NOMO-1 treated with DMSO at 0.1 percent for 48 hours (cell line): ENCODE measurements around the gene ACOT7.
"Not testable (repeated sequence)": the region's sequence is repeated elsewhere in the genome, so short reads cannot be mapped to it uniquely, and the experiment has no call there.

ENCODE experiments used
- DNase-seq: peaks from one replicate; lab custom pipeline; 2025; ENCODE audit not compliant: unreplicated experiment; lab: John Stamatoyannopoulos, UW

Gene ACOT7

DNA sequence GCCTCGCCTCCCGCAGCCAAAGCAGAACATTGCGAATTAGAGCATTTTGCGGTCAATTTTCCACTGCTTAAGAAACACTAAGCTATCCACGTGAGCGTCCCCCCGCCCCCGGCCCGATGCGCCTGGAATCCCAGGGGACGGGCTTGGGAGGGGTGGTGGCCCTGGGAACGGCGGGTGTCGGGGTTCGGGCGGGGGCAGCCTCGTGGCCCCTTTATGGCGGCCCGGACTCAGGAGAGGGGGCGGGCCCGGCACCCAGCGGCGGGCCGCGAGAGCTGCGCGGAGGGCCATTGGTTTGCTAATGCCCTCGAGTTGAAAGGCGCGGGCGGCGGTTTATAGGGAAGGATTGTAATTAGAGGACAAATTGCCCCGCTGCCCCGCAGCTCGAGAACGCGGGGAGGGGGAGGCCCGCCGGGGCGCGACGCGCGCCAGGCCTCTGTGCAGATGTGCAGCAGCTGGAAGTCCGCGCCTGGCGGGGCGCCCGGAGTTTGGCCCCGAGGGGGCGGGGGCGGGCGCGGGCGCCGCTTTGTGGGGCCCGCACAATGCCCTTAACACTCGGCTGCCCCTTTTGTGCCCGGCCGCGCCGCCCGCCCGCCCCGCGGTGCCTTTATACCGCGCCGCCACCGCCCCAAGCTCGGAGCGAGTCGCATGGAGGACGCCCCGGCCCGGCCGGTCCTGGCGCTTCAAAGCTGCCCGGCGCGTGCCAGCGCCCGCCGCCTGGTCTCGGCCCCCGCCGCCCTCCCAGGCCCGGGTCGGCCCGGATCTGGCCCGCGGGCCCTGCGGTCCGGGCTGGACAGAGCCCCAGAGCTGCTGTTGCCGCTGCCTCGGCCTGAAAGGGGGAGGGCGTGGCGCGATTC lies 151.5 kb downstream of the ACOT7 start:
- DNase-seq = no peak

DNA sequence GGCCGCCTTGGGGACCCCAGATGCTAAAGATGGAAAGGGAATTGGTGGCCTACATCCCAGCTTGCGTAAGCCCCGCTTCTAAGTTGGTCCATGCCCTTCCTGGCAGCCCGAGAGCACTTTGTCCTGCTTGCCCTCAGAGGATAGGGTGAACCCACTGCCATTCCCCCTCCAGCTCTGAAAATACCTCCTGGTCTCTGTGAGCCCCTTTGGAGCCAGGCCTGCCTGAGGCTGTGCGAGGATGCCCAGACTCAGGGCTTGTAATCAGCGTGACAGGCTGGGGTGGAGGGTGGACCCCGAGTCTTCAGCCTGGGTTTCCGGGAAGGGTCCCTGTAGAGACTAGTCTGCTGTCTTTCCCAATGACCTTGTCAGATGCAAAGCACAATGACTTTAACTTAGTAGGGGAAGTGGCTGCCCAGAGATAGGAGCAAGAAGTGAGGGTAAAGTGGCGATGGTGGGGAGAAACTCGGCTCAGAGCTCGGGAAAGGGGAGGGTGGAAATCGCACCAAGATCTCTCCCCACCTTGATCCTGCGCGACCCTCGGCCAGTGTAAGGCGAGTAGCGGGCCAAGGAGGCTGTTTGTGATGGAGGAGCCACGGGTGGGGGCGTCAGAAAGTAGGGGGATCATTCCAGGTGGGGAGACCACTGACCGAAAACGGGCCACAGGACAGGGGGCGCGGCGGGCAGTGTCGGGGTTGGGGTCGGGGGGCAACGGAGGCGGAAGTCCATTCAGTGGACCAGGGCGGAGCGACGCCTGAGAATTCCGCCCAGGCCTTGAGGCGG lies 152.3 kb downstream of the ACOT7 start:
- no peak for DNase-seq

DNA sequence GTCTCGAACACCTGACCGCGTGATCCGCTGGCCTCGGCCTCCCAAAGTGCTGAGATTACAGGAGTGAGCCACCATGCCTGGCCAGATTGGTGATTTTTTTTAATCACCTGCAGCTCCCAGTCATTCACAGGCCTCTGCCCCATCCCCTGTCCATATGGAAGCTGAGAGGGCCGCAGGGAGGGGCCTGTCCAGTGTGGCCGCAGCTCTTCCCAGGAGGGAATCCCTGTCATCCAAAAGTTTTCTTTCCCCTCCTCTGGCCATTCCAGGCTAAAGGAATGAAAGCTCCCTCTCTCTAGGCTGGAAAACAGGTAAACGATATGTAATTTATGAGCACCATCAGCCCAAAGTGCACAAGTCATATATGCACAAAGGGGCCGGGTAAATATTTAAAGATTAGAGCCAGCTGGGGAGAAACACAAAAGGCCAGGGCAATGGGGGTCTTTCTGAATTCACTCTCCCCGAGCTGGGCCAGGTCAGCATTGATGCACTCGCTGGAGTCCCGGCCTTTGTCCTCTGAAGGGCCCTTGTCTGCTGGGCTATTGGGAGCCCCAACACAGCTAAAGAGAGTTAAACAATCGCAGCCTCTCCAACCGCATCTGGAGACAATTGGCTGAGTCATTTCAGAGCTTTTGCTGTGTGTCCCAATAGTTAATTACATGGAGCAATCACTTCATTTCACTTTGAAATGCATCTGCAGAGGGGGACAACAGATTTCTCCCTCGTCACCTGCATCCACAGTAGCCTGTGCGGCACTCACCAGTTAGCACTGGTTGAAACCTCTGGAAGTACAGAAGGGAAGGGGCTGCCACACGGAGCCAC lies 153.4 kb downstream of the ACOT7 start:
- peak; percentile 74 for DNase-seq

DNA sequence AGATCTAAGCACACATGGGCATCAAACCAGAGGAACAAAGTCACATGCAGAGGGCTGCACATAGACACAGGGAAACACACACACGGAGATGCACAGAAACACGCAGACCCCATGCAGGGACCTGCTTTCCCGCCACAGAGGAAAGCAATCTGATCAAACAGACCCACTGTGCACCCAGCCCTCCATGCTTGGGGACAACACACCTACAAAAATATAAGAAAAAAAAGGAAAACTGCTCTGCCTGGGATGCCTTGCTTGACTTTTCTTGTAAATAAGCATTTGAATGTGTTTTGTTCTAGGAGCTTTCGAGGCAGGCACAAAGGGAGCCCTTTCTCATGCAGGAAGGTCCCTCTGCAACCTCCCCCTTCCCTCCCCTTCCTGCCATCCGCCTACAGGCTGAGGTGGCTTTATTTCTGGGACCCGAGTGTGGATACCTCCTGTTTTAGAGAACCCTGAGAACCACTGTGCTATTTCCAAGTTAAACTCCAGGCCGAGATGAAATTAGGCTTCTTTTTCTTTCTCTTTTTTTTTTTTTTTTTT lies 154.3 kb downstream of the ACOT7 start:
- no peak for DNase-seq

DNA sequence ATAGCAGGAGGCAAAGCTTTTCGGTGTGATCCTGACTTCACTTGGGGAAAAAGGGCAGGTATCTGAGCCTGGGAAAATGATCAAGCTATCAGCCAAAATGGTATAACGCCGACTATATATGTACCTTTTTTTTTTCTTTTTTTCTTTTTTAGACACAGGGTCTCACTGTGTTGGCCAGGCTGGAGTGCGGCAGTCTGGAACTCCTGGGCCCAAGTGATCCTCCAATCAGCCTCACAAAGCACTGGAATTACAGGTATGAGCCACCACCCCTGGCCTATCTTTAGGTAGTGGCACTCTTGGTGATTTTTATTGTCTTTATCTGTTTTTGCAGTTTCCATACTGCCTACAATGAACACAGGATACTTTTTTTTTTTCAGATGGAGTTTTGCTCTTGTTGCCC lies 156.5 kb downstream of the ACOT7 start:
- no peak for DNase-seq

DNA sequence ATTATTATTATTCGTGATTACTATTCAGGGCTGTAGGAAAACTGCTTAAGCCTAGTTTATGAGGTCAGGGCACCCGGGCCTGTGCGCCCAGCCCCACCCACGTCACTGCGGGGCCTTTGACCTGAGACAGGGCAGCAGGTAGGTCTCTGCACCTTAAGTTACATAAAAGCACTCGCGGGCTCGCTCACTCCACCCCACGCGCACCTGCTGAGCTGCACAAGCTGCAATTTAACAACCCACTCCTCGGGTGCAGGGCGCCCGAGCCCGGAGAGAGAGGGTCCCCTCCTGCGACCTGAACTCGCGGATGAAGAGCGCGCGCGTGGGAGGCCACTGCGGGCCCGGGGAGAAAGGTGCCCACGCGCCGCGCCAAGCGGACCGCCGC lies 158.3 kb downstream of the ACOT7 start:
- DNase-seq = no peak

DNA sequence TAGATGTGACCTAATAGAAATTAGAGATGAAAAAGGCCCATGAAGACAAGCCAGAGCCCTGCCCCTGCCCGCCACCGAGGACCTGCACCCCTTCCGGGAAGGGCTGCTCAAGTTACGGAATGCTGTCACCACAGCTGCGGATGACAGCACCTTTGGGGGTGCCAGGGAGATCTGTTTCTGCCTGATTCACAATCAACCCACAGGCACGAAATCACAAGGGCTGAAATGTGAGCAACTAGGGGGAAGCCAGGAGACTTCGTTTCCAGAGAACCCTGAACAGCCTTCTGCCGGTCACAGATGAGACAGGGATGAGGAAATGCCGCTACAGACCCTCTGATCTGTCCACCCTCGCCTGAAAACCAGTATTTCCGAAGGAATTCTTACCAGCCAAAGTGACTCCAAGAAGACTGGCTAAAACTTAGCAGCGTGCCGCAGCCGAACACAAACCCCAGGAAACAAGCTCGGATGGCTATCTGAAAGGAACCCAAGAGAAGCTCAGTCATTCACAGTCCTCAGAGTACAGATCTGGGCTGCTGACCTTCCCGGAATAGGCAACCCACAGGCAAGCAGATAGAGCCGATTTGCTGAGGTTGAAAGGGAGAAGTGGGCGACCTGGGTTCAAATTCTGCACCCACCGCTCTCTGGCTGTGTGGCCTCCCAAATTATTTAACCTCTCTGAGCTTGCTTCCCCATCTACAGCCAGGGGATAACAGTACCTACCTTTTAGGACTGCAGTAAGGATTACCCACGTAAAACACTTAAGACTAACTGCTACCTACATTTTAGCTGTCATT lies 158.9 kb downstream of the ACOT7 start:
- no peak for DNase-seq

DNA sequence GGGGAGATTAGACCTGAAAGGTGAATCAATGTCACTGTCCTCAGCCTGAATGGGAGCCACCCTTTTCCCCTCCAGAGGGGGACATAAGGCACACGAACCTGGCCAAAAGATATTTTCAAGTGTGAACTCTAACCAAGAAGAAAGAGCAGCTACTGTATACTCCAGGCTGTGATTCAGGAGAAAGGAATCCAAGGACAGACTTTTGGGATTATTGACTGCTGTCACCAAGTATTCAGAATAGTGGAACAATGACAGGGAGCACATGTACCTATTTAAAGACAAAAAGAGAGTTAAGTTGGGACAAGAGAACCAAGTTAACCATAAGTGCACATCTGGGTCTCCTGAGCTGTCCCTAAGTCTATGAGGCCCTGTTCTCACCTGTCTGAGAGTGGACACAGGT lies 160.2 kb downstream of the ACOT7 start:
- DNase-seq = no peak

DNA sequence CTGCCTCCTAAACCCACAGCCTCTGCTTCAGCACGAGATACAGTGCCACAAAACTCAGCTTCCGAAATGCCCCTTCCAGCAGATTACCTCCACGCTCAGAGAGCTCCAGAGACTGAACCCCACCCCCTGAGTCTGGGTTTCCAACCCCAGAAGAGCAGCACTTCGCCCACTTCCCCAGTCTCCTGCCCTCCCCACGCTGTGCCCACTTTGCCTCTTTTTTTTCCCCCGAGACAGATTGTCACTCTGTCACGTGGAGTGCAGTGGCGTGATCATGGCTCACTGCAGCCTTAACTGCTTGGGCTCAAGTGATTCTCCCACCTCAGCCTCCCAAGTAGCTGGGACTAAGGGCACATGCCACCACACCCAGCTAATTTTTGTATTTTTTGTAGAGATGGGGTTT lies 167.9 kb downstream of the ACOT7 start:
- DNase-seq = no peak

DNA sequence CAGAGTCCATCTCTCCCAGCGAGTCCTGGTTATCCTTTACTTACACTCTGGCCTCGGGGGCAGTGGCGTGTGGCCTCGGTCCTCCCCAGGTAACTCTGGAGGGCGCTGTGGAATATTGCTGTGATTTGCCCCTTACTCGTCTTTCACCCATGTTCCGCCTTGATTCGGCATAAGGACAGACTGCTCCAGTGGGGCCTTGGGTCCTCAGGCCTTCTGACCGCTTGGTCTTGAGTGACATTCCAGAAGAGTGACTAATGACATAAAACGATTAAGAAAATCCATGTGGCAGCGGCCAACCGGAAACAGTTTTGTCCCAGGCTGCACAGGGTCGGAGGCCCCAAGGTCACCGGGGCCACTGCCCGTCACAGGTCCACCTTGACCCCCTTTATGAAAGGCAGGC lies 168.8 kb downstream of the ACOT7 start:
- no peak for DNase-seq

DNA sequence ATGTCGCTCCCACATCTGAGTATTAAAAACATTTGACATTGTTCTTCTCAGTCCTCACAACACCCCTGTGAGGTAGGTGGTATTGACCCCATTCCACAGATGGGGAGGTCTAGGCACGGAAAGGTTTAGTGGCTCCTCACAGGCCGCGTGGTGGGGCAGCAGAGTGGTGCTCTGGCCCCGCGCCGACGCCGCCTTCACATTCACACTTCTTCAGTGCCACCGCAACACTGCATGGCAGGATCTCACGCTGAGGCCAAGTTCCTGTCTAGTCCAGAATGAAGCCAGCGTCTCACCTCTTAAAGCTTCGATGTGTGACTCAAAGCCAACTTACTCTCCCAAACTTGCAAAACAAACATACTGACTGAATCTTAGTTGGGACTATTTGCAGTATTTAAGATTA lies 169.9 kb downstream of the ACOT7 start:
- DNase-seq = no peak

DNA sequence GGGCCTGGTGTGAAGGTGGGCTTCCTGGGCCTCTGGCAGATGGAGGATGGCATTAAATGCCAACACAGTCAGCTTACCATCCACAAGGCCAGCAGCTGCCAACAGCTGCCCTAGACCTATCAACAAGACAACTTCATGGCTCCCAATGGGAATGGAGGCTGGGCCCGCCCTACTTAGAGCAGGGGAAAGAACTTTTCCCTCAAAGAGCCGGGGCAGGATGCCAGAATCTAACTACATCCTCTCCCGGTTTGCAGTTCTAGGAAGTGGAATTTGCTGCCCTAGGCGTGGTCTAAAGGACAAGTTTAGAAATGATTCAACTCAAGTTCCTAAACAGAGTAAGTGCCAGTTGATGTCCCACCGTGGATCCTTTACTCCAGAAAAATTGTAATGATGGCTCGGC lies 170.9 kb downstream of the ACOT7 start:
- no peak for DNase-seq

DNA sequence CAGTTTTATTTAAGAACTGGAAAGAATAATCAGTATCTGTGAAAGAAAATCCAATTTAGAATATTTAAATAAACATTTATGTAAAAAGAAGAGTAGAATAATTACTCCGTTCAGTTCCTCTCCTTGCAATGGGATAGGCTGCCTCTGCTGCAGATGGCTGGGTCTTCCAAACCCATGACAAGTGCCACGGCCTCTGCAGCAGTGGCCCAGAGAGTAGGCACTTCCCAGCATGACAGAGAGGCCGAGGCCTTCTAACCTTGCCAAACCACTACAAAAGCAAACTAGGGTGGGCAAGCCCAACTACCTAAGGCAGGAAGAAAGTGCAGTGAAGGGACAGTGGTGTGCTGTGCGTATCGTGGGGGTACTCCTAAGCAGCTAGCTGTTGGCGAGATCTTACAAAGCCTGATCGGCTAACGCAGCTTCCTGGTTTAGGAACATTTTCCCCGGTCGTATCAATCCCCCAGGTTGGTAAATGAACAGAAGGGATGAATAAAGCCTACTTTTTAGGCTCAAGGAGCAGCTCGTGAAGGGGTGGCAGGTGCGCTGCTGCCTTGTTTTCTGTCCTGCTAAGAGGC lies 172.3 kb downstream of the ACOT7 start:
- no peak for DNase-seq

DNA sequence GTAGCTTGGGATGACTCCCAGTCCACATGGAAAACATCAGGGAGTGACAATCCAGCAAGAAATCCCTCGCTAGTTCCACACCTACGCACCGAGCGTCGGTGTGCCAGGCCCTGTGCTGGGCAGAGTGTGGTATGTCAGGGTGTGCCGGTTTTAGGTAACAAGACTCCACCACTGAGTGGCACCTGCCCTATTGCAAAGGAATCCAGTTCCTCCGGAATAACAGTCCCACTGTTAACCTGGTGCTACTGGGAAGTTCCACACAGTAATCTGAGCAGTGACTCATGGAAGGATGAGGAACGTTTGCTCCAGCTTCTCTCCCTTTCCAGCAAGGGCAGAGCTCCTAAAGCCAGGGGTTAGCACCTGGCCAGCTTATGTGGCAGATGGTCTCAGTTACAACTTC lies 173.3 kb downstream of the ACOT7 start:
- no peak for DNase-seq

DNA sequence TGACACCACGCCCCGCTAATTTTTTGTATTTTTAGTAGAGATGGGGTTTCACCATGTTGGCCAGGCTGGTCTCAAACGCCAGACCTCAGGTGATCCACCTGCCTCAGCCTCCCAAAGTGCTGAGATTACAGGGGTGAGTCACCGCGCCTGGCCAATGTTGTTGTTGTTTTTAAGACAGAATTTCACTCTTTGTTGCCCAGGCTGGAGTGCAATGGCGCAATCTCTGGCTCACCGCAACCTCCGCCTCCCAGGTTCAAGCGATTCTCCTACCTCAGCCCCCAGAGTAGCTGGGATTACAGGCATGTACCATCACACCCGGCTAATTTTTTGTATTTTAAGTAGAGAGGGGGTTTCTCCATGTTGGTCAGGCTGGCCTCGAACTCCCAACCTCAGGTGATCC lies 173.9 kb downstream of the ACOT7 start:
- not testable (repeated sequence) for DNase-seq

DNA sequence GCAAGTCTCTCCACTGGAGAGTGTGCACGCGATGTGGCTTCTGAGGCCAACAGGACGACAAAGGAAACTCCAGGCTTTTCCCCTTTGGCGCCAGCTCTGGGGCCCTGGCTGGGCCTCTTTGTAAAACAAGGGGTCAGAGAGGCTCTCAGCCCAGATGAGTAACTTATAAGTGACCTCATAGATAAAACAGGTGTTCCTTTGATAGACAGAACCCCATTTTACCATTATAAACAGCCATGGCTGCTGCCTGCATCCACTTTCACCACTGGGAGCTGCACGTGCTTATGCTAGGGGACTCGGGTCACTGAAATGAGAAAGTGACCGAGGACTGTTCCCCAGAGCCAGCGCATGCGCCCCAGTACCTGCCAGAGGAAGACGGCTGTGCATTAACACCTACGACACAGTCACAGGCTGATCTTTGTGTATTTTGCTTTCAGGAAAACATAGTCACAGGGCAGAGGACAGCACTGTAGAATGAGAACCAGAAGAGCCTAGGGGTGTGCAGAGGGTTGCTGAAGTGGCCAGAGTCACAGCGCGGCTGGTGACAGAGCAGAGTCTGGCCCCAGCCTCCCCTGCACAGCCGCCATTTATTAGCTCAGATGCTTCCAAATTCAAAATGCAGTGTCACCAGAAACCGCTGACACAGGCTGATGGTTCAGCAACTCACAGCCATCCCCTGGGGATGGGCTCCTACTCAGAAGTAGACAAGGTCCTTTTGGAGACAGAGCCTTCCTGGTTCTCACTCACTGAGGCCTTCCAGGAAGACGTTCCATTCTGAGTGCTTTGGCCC lies 175.0 kb downstream of the ACOT7 start:
- DNase-seq = no peak
